GM12878 (cell line): ENCODE data around the gene ZNF689. TPM values are rescaled to one million over a fixed set of nuclear protein-coding genes. Genes with fewer than 3 reads are reported as not detected.

ENCODE experiments used
- ATAC-seq: fragments of 200-7000 bp; cut with Tn5 transposase; 3 replicates; pipeline ENCODE4 v1.9.1; 2020; ENCODE audit warnings: mild to moderate bottlenecking, moderate library complexity
- BruUV-seq: library from RNA; stranded (reverse); fragments of 400-500 nt; replicated peaks from 2 replicates; lab custom pipeline; 2021; lab: Mats Ljungman, UMichigan
- CTCF ChIA-PET: fragments of 300-600 bp; sonication (Branson Sonifier 250); formaldehyde crosslinking; extraction: SDS; loops from one replicate; lab custom pipeline; 2021; ENCODE audit warnings: inconsistent platforms; lab: Yijun Ruan, JAX
- POLR2A ChIA-PET: fragments of 350-600 bp; formaldehyde crosslinking; extraction: SDS; loops from one replicate; lab custom pipeline; 2021; ENCODE audit warnings: inconsistent platforms; lab: Charles Lee
- RAD21 ChIA-PET: fragments of 300-600 bp; sonication (Branson Sonifier 250); formaldehyde crosslinking; loops from one replicate; lab custom pipeline; 2023; ENCODE audit warnings: antibody characterized with exemption; ENCODE audit not compliant: unreplicated experiment; lab: Charles Lee
- SMC1A ChIA-PET: fragments of 300-600 bp; sonication (Branson Sonifier 250); formaldehyde crosslinking; loops from one replicate; lab custom pipeline; 2023; ENCODE audit not compliant: unreplicated experiment, uncharacterized antibody; lab: Charles Lee
- DNase-seq: peaks from one replicate; pipeline ENCODE4 v3.0.0-alpha.2; 2011; ENCODE audit warnings: low read depth, low spot score
- FAIRE-seq: peaks from 3 replicates; lab custom pipeline; 2011; peaks lifted over from hg19 to GRCh38; lab: Jason Lieb, UNC
- H2AFZ ChIP-seq: 2 replicates; pipeline ENCODE4 v1.6.0; 2011; ENCODE audit warnings: low read depth, low read length, control low read depth; ENCODE audit not compliant: control insufficient read depth
- H3K27ac ChIP-seq: 2 replicates; pipeline ENCODE4 v1.5.1; 2011; ENCODE audit warnings: control low read depth; ENCODE audit not compliant: control insufficient read depth, insufficient read depth
- H3K27me3 ChIP-seq, 2 experiments: replicated peaks in 1 of 2; 2 replicates each; pipeline versions ENCODE4 v1.6.0 to v1.6.1; 2011; ENCODE audit warnings: low read length in 1 of 2; ENCODE audit not compliant: control insufficient read depth in 2 of 2, insufficient read depth in 2 of 2
- H3K36me3 ChIP-seq, 2 experiments: 2 replicates each; pipeline ENCODE4 v1.5.1; 2011; ENCODE audit warnings: low read length in 1 of 2; ENCODE audit not compliant: control insufficient read depth in 2 of 2, insufficient read depth in 2 of 2
- H3K4me1 ChIP-seq: 2 replicates; pipeline ENCODE4 v1.6.1; 2011; ENCODE audit warnings: mild to moderate bottlenecking, low read length, moderate library complexity, mixed read lengths; ENCODE audit not compliant: control insufficient read depth, insufficient read depth
- H3K4me2 ChIP-seq: 2 replicates; pipeline ENCODE4 v1.6.0; 2011; ENCODE audit warnings: control low read depth; ENCODE audit not compliant: control insufficient read depth, insufficient read depth
- H3K4me3 ChIP-seq: fragments of 200-600 bp; sonication (generic); 2 replicates; pipeline ENCODE4 v1.5.1; 2016
- H3K79me2 ChIP-seq: 2 replicates; pipeline ENCODE4 v1.6.0; 2011; ENCODE audit warnings: low read length; ENCODE audit not compliant: control insufficient read depth, insufficient read depth
- H3K9ac ChIP-seq: 2 replicates; pipeline ENCODE4 v1.8.0; 2011; ENCODE audit warnings: low read length, control low read depth, mixed read lengths; ENCODE audit not compliant: control insufficient read depth, insufficient read depth
- H3K9me3 ChIP-seq: replicated peaks from 3 replicates; pipeline ENCODE4 v1.5.1; 2011; ENCODE audit warnings: mild to moderate bottlenecking, low read length; ENCODE audit not compliant: control insufficient read depth, insufficient read depth
- H4K20me1 ChIP-seq: 2 replicates; pipeline ENCODE4 v1.6.0; 2011; ENCODE audit not compliant: control insufficient read depth, insufficient read depth
- CBX5 ChIP-seq: sonication (generic); IDR thresholded peaks from 2 replicates; pipeline ENCODE4 v1.6.1; 2016; ENCODE audit warnings: low read depth, moderate library complexity, mild to moderate bottlenecking, inconsistent platforms
- CEBPB ChIP-seq, 2 experiments: fragments of 150-350 bp in 1 of 2; IDR thresholded peaks; 2 replicates each; pipeline ENCODE4 v1.6.1; 2012 to 2014; ENCODE audit warnings: low read depth in 2 of 2, low read length in 2 of 2, borderline replicate concordance in 1 of 2, inconsistent platforms in 1 of 2
- NR2C1 ChIP-seq: fragments of 450-650 bp; IDR thresholded peaks from 2 replicates; pipeline ENCODE4 v1.6.1; 2017; ENCODE audit warnings: antibody characterized with exemption, mild to moderate bottlenecking, moderate library complexity
- NR2F1 ChIP-seq: fragments of 450-650 bp; conservative IDR thresholded peaks from 2 replicates; pipeline ENCODE4 v1.6.1; 2017; ENCODE audit warnings: mild to moderate bottlenecking
- SIX5 ChIP-seq: IDR thresholded peaks from 2 replicates; pipeline ENCODE4 v1.6.1; 2011; ENCODE audit warnings: mild to moderate bottlenecking, low read depth, low read length, moderate library complexity; ENCODE audit not compliant: severe bottlenecking
- SMAD1 ChIP-seq: fragments of 450-650 bp; IDR thresholded peaks from 2 replicates; pipeline ENCODE4 v1.6.1; 2018; ENCODE audit warnings: mild to moderate bottlenecking, low read depth; ENCODE audit not compliant: partially characterized antibody
- STAT1 ChIP-seq: fragments of 450-650 bp; conservative IDR thresholded peaks from 2 replicates; pipeline ENCODE4 v1.6.1; 2014; ENCODE audit warnings: antibody characterized with exemption, mild to moderate bottlenecking
- ZNF217 ChIP-seq: fragments of 450-650 bp; IDR thresholded peaks from 2 replicates; pipeline ENCODE4 v1.6.1; 2017; ENCODE audit warnings: antibody characterized with exemption, mild to moderate bottlenecking
- ZNF24 ChIP-seq: fragments of 450-650 bp; IDR thresholded peaks from 2 replicates; pipeline ENCODE4 v1.6.1; 2017; ENCODE audit warnings: antibody characterized with exemption, mild to moderate bottlenecking
- ZNF384 ChIP-seq: IDR thresholded peaks from 2 replicates; pipeline ENCODE4 v1.6.1; 2012; ENCODE audit warnings: low read depth, mild to moderate bottlenecking, low read length, improper control_type of control experiment, borderline replicate concordance
- WGBS: methylation state at CpG from one replicate; pipeline ENCODE4 v1.1.6; 2016; ENCODE audit warnings: low lambda C conversion rate; ENCODE audit not compliant: insufficient replicate concordance, insufficient coverage; ENCODE audit errors: missing lambda C conversion rate; 5-methylcytosine and 5-hydroxymethylcytosine counted together
- in situ Hi-C: fragments of 300-500 bp; cut with MboI; formaldehyde crosslinking; loops from 9 replicates; pipeline ENCODE4 v1.14.3; 2018; ENCODE audit warnings: mixed read lengths
- intact Hi-C: fragments of 100-400 bp; cut with micrococcal nuclease; formaldehyde crosslinking; loops from one replicate; pipeline ENCODE4 v1.14.2; 2022; ENCODE audit not compliant: unreplicated experiment
- polyA plus RNA-seq, 11 experiments: library from polyadenylated mRNA; depleted of rRNA in 4 of 11; unstranded in 6 of 11; stranded (reverse) in 5 of 11; fragments of >200 nt; fragmentation: Nextera tagmentation in 4 of 11; fragmentation: Illumina TruSeq in 1 of 11; extraction: Ambion mirVana in 4 of 11; extraction: Trizol in 1 of 11; gene quantifications; 1 replicate in 1 of 11; 2 replicates in 10 of 11; pipeline versions ENCODE4 v1.2.1 to v1.2.3, GENCODE V29; 2011 to 2016; ENCODE audit warnings: inconsistent platforms in 2 of 11, missing spikeins in 2 of 11, low read depth in 1 of 11
- total RNA-seq, 4 experiments: library from RNA; depleted of rRNA in 3 of 4; stranded (reverse); fragments of >200 nt in 3 of 4; fragmentation: Illumina TruSeq in 1 of 4; extraction: Trizol in 1 of 4; gene quantifications; 2 replicates each; pipeline versions ENCODE4 v1.2.1 to v1.2.3, GENCODE V29; 2013 to 2021
- TF ChIP-seq, protein P1 (sequence below): fragments of 450-650 bp; IDR thresholded peaks from 2 replicates; pipeline ENCODE4 v1.6.1; 2017; ENCODE audit warnings: mild to moderate bottlenecking, moderate library complexity
- TF ChIP-seq, protein P2 (sequence below): IDR thresholded peaks from 2 replicates; pipeline ENCODE4 v1.6.1; 2011; ENCODE audit warnings: low read depth, low read length, improper control_type of control experiment, borderline replicate concordance
- TF ChIP-seq, protein P3 (sequence below): IDR thresholded peaks from 2 replicates; pipeline ENCODE4 v1.6.1; 2011; ENCODE audit warnings: borderline replicate concordance, low read depth, mild to moderate bottlenecking, moderate library complexity, low read length; ENCODE audit not compliant: insufficient read depth, poor library complexity, severe bottlenecking

ZNF689 gene
- total and polyA plus RNA-seq, 10 of the 15 experiments (the other 5 are each of a cell fraction or from before 2014, with no cell fraction given): 4.7 to 13.2 (median 8.5) TPM

DNA sequence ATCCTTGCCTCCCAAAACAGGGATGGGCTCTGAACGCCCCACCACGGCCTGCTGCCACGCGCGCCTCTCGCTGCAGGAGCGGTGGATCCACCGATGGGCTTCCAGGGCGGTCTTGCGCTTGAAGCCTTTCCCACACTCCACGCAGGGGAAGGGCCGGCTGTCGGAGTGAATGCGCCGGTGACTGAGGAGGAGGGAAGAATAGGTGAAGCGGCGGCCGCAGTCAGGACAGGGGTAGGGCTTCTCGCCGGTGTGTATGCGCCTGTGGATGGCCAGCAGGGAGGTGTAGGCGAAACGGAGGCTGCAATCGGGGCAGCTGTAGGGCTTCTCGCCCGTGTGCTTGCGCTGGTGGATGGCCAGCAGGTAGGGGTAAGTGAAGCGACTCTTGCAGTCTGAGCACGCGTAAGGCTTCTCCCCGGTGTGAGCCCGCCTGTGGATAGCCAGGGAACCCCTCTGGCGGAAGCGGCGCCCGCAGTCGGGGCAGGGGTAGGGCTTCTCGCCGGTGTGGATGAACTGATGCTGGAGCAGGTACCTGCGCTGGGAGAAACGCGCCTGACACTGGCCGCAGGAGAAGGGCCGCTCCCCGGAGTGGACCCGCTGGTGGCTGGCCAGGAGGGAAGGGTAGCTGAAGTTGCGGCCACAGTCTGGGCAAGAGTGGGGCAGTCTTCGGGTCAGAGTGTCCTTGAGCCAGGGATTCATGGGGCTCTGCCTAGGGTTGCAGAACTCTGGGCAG is 27.4 kb downstream of the ZNF689 start:
- intact Hi-C loops: no loop called here
- H3K27me3 ChIP-seq: no peaks in the 10 kb centered on the region
- H3K36me3 ChIP-seq: peaks cover 3 to 9% of the 10 kb centered on the region in 2 experiments; a peak in 3 of 4 replicates
- DNase-seq (no peak), FAIRE-seq (no peak), ATAC-seq (no peak)
- H3K9me3 ChIP-seq: no peaks in the 10 kb centered on the region
- no peak overlapping the region for H3K4me3 ChIP-seq
- peaks cover 27% of the 10 kb centered on the region for H3K79me2 ChIP-seq
- ChIA-PET POLR2A (interaction anchor here (1.0 to 1.5 kb wide), 2 partner anchors 11 to 146 kb away, joined by 4 to 5 read pairs; partner anchors contain the start of gene ZNF688), SMC1A (interaction anchor here (1.8 kb wide), 1 partner anchor 11 kb away, joined by 4 read pairs; the partner anchor contains the start of gene ZNF688), CTCF (no interaction called here), RAD21 (no interaction called here)
- H3K27ac ChIP-seq: no peak overlapping the region
- H4K20me1 ChIP-seq: no peaks in the 10 kb centered on the region
- no peak overlapping the region for H3K9ac ChIP-seq
- no peak overlapping the region for H3K4me2 ChIP-seq
- WGBS: 98% methylated on average over 45 of the region's 48 CpGs
- H2AFZ ChIP-seq: no peak overlapping the region
- H3K4me1 ChIP-seq: peaks cover 3% of the 10 kb centered on the region; the same call in 1 of the 2 replicates
- BruUV-seq: no TSS peak
- in situ Hi-C loops: no loop called here
- TF ChIP-seq ZNF384 (no peak), ZNF217 (no peak), CBX5 (no peak), CEBPB (IDR thresholded peaks at IDR 0.05; ENCODE audit: borderline replicate concordance in 1 of 2, low read depth in 2 of 2, low read length in 2 of 2) (no peak), NR2F1 (no peak), SMAD1 (no peak), NR2C1 (no peak), STAT1 (no peak), ZNF24 (no peak), SIX5 (no peak)
- TF ChIP-seq, protein P1, sequence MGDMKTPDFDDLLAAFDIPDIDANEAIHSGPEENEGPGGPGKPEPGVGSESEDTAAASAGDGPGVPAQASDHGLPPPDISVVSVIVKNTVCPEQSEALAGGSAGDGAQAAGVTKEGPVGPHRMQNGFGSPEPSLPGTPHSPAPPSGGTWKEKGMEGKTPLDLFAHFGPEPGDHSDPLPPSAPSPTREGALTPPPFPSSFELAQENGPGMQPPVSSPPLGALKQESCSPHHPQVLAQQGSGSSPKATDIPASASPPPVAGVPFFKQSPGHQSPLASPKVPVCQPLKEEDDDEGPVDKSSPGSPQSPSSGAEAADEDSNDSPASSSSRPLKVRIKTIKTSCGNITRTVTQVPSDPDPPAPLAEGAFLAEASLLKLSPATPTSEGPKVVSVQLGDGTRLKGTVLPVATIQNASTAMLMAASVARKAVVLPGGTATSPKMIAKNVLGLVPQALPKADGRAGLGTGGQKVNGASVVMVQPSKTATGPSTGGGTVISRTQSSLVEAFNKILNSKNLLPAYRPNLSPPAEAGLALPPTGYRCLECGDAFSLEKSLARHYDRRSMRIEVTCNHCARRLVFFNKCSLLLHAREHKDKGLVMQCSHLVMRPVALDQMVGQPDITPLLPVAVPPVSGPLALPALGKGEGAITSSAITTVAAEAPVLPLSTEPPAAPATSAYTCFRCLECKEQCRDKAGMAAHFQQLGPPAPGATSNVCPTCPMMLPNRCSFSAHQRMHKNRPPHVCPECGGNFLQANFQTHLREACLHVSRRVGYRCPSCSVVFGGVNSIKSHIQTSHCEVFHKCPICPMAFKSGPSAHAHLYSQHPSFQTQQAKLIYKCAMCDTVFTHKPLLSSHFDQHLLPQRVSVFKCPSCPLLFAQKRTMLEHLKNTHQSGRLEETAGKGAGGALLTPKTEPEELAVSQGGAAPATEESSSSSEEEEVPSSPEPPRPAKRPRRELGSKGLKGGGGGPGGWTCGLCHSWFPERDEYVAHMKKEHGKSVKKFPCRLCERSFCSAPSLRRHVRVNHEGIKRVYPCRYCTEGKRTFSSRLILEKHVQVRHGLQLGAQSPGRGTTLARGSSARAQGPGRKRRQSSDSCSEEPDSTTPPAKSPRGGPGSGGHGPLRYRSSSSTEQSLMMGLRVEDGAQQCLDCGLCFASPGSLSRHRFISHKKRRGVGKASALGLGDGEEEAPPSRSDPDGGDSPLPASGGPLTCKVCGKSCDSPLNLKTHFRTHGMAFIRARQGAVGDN: no peak
- TF ChIP-seq, protein P2, sequence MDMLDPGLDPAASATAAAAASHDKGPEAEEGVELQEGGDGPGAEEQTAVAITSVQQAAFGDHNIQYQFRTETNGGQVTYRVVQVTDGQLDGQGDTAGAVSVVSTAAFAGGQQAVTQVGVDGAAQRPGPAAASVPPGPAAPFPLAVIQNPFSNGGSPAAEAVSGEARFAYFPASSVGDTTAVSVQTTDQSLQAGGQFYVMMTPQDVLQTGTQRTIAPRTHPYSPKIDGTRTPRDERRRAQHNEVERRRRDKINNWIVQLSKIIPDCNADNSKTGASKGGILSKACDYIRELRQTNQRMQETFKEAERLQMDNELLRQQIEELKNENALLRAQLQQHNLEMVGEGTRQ: no peak
- TF ChIP-seq, protein P3, sequence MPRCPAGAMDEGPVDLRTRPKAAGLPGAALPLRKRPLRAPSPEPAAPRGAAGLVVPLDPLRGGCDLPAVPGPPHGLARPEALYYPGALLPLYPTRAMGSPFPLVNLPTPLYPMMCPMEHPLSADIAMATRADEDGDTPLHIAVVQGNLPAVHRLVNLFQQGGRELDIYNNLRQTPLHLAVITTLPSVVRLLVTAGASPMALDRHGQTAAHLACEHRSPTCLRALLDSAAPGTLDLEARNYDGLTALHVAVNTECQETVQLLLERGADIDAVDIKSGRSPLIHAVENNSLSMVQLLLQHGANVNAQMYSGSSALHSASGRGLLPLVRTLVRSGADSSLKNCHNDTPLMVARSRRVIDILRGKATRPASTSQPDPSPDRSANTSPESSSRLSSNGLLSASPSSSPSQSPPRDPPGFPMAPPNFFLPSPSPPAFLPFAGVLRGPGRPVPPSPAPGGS: no peak
